Measurements from ENCODE around the gene ATG7. TPM values are rescaled to one million over a fixed set of nuclear protein-coding genes. Genes with fewer than 3 reads are reported as not detected.
"Not testable (repeated sequence)": the region's sequence is repeated elsewhere in the genome, so short reads cannot be mapped to it uniquely, and the experiment has no call there.

Gene ATG7
- total RNA-seq, 1 donor from 2014 or later: 17.5 TPM

DNA sequence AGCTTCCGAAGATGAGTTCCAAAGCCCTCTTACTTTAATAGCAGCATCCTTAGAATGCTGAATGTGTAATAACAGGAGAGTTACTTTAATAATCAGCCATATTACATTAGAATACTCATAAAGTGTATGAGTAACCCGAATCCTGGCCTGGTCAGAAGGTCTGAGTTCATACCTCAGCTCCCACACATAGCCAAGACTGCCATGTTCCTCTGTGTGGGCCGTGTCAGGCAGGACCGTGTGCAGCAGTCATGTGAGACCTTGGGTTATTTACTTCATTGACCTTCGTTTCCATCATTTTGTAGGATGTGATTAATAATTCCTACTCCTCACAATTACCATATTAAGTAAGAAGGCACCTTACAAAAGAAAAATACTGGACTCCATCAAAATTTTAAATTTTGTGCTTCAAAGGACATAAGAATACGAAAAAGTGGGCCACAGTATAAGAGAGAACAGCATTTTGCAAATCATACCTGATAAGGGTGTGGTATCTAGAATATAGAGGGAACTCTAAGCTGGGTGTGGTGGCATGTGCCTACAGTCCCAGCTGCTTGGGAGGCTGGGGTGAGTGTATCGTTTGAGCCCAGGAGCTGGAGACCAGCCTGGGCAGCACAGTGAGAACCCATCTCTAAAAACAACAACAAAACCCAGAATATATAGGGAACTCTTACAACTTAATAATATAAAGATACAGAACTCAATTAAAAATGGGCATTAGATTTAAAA lies 163.4 kb downstream of the ATG7 start:
- DNase-seq (ENCODE audit: missing footprints): no peak
- ATAC-seq: no peak
- intact Hi-C loops (cut with DNase I): no loop called here

DNA sequence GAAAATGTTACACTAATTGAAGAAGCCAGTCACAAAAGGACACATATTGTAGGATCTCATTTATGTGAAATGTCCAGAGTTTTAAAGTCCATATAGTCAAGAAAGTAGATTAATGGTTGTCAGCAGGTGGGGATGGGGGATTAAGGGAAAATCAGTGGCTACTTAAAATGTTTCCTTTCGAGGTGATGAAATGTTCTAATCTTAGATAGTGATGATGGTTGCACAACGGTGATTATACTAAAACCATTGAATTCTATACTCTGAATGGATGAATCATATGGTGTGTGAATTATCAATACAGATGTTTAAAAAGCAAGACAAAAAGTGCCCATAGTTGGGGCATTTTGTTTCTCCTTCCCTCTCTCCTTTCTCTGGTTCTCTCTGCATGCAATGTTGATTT lies 164.6 kb downstream of the ATG7 start:
- DNase-seq (ENCODE audit: missing footprints): no peak
- intact Hi-C loops (cut with DNase I): no loop called here
- ATAC-seq: no peak

DNA sequence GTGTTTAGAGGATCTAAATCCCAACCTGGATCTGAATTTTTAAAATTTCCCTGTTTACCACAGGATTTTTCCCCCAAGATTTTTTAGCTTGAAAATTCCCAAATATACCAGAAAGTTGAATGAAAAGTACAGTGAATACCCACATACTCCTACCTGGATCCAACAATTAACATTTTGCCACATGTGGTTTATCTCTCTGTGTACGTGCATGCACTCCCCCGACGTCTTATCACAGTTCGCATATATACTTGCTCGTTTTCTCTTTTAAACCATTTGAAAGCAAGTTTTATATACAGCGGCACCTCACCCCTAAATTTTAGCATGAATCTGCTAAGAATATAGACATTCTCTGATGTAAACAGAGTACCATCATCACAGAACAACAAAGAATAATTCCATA lies 165.3 kb downstream of the ATG7 start:
- ATAC-seq (no peak), DNase-seq (ENCODE audit: missing footprints) (no peak)
- intact Hi-C loops (cut with DNase I): no loop called here

DNA sequence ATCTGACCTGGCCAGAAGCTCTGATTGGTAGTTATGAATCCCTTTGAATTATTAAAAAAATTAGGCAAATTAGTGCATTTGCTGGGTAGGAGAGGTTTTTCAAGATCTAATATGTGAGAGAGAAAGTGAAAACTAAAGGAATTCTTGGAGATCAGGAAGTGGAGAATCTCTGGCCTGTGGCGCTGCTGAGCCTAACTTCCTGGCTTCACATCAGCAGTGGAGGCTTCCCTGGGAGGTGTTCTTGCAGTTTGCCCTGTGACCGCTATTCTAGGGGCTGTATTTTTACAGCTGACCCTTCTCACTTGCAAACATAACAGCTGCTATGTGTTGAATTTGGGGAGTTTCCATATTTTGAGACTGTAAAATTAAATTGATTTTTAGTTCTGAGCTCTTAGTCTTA lies 166.4 kb downstream of the ATG7 start:
- no peak for DNase-seq (ENCODE audit: missing footprints)
- no peak for ATAC-seq
- intact Hi-C loops (cut with DNase I): no loop called here

DNA sequence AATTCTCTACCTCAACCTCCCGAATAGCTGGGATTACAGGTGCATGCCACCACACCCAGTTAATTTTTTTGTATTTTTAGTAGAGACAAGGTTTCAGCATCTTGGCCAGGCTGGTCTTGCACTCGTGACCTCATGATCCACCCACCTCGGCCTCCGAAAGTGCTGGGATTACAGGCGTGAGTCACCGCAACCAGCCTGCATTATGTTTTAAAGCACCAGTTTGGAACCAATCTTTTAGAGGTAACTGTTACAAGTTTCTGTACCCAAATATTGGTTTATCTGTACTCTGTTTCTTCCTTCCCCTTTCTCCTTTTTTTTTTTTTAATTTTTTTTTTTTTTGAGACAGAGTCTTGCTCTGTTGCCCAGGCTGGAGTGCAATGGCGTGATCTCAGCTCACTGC lies 169.1 kb downstream of the ATG7 start:
- ATAC-seq; intact Hi-C loops (cut with DNase I); DNase-seq (ENCODE audit: missing footprints): not testable (repeated sequence)

DNA sequence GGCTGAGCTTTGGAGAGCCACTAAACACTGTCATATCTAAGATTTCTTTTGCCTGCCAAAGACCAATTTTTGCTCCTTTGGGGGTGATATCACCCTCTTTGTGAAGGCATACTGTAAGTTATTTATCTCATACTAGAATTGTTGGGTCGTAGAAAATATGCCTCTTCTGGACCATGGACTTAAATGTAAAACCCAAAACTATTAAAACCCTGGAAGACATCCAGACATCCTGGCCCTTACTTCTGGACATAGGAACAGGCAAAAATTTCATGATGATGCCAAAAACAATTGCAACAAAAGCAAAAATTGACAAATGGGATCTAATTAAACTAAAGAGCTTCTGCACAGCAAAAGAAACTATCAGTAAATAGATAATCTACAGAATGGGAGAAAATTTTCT lies 172.2 kb downstream of the ATG7 start:
- ATAC-seq (no peak), DNase-seq (ENCODE audit: missing footprints) (no peak)
- intact Hi-C loops (cut with DNase I): no loop called here

DNA sequence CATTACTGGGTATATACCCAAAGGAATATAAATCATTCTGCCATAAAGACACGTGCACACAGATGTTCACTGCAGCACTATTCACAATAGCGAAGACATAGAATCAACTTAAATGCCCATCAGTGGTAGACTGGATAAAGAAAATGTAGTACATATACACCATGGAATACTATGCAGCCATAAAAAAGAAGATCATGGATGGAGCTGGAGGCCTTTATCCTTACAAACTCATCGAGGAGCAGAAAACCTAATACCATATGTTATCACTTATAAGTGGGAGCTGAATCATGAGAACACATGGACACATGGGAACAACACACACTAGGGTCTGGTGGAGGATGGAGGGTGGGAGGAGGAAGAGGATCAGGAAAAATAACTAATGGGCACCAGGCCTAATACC lies 173.0 kb downstream of the ATG7 start:
- ATAC-seq; DNase-seq (ENCODE audit: missing footprints); intact Hi-C loops (cut with DNase I): not testable (repeated sequence)

DNA sequence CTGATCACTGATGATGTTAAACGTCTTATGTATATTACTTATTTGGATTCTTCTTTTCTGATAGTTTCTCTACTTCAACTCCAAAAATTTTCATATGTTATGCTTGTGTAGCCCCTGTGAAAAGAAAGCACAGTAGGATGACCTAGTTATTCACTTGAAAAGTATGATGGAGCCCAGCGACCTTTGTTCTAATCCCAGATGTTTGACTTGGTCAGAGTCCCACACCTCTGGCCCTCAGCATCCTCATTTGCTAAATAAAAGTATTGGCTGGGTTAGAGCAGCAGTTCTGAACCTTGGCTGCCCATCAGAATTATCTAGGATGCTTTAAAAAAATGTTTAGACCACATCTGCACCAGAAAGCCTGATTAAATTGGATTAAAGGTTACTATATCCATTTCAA lies 173.7 kb downstream of the ATG7 start:
- no peak for DNase-seq (ENCODE audit: missing footprints)
- peak; percentile 60 for ATAC-seq
- intact Hi-C loops (cut with DNase I): no loop called here

DNA sequence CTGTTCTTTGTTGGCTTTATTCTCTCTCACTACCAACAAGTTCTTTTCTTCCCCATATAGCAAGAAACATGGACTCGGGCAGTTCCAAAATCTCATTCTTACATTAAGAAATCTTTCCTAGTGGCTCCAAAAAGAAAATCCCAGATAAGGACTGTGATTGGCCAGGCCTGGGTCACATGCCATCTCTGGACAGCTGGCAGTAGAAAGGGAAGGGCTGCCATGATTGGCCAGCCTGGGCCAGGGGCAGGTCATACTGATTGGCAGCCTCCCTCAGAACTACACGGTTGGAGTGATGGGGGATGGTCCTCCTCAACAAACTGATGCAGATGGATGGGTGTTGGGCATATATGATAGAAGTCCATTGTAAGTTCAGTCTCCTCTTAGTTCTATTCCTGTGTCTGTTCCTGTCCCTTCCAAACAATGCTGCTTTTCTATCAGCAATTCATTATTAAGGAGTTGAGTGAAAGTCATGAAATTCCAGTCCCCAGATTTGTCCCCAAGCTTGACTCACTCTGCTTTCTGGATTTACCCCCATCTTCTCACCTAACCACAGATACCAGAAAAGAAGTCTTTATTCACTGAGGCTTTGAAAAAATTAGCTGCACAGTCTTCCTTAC lies 175.5 kb downstream of the ATG7 start:
- no peak for ATAC-seq
- intact Hi-C loops (cut with DNase I): no loop called here

DNA sequence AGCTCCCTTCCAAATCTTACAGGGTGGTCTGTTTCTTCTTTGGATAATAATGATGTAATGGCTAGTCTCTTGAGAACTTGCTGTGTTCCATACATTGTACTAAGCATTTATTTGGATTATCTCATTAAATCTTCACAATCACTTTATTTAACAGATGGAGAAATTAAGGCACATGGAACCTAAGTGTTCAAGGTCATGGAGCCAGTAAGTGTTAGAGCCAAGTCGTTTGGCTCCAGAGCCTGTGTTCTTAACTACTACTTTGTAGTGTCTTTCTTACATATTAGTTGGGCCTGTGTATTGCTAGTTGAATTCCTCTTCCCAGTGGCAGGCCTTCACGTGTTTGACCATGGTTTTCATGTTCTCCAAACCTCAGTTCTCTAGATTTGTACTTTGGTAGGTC lies 177.8 kb downstream of the ATG7 start:
- intact Hi-C loops (cut with DNase I): no loop called here

More for the DNA sequence above, 175.5 kb downstream of the ATG7 start:
- DNase-seq (ENCODE audit: missing footprints): no peak

DNA sequence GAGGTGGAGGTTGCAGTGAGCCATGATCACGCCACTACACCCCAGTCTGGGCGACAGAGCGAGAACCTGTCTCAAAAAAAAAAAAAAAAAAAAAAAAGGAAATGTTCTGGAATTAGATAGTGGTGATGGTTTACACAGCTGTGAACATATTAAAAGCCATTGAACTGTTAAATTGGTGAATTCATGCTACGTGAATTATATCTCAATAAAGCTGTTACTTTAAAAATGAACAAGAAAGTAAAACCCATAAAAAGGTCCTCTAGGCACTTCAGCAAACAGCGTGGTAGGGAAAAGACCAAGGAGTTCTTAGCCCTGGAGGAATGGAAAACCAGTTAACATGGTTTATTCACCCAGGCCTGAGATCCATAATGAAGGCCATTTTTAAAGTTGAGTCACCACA lies 180.1 kb downstream of the ATG7 start:
- intact Hi-C loops (cut with DNase I): no loop called here
- no peak for ATAC-seq

More for the DNA sequence above, 177.8 kb downstream of the ATG7 start:
- ATAC-seq: no peak
- DNase-seq (ENCODE audit: missing footprints): no peak

DNA sequence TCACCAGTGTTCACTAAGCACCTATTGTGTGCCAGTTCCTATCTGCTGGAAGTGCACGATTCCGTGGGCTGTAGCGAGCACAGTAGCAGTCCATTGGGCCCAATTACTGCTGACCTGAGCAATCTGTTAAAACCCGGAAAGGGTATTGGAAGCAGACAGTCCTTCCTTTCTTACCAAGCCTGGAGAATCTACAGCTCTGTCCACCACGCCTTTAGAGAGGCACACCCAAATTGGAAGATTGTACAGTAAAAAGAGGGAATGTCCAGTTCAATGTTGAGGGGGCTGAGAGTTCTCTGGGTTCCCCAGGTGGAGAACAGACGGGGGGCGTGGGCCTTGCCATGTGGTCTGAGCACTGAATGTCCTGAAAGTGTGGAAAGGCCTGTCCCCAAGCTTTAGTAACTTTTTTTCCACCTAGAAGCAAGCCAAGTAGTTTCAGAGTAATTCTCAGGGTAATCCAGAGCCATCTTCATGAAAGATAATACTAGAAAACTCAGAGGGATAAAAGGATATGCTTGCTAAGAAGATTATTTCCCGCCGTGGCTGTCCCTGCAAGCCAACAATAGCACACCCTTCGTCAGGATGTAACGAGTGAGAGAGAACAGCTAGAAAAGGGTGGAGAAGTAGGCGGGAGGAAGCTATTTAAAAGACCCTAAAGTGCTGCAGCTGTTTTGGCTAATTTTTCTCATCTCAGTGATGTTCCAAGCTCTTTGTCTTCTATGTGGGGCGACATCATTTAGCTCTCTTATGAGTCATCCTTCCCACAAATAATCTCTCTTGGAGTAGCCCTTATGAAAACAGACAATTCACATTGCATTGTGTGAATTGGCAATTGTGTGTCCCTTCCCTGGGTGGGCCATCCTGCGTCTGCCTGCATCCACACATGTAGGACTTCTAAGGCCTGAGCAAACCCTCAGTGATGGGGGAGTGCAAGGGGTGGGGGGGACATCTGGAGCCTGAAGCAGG lies 181.0 kb downstream of the ATG7 start:
- ATAC-seq: peak; percentile 56
- DNase-seq (ENCODE audit: missing footprints): no peak
- intact Hi-C loops (cut with DNase I): no loop called here

More for the DNA sequence above, 180.1 kb downstream of the ATG7 start:
- no peak for DNase-seq (ENCODE audit: missing footprints)

DNA sequence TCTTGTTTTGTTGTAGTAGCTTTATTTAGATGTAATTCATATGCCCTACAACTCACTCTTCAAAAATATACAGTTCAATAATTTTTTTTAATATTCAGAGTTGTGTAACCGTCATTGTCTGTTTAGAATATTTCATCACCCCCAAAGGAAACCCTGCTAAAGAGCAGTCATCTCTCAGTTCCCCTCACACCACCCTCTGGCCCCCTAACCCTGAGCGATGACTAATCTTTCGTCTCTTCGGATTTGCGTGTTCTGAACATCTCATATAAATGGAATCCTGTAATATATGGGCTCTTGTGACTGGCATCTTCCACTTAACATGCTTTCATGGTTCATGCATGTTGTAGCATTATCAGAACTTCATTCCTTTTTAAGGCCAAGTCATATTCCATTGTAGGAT lies 183.8 kb downstream of the ATG7 start:
- intact Hi-C loops (cut with DNase I): no loop called here
- DNase-seq (ENCODE audit: missing footprints): no peak
- no peak for ATAC-seq

DNA sequence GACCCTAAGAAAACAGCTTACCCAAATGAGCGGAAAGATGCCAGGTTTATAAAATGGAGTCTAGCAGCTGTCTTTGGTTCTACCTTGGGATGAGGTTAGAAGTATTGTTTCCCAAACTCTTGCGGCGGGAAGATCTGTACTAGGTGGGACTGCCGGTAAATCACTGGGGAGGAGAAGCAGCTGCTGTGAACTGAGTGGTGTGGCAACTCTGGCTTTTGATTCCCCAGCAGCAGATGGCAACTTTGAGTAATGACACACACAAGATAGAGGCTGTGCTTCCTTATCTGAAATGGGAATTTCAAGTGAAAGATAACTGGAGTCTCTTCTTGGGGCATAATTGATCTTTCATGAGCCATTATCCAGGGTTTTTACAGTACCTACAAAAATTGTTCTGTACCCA lies 184.9 kb downstream of the ATG7 start:
- intact Hi-C loops (cut with DNase I): no loop called here
- no peak for ATAC-seq
- no peak for DNase-seq (ENCODE audit: missing footprints)

DNA sequence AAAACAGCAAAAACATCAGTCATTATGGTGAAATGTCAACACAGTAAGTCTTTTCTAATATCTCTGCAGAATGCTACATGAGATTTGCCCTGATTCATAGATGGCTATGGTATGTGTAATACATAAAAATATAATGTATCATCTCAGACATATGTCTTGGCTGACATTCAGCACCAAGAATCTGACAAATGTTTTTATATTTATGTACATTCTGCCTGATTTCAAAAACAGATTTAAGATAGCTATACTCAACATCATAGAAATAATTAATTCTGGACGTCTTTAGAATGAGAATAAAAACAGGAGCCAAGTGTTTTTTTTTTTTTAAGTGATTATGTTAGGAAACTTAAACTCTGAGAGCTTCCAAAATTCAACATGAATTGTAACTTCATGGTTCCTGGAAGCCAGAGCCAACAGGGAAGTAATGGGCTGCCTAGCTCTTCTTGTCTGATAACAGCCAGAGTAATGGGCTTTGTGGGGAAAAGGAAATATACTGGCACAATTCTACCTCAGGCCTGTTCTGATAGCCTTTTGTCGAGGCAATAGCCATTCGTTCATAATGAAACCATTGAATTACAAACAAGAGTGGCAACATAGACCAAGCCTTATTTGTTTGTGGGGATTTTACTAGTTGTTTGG lies 187.1 kb downstream of the ATG7 start:
- no peak for ATAC-seq
- DNase-seq (ENCODE audit: missing footprints): no peak
- intact Hi-C loops (cut with DNase I): no loop called here

DNA sequence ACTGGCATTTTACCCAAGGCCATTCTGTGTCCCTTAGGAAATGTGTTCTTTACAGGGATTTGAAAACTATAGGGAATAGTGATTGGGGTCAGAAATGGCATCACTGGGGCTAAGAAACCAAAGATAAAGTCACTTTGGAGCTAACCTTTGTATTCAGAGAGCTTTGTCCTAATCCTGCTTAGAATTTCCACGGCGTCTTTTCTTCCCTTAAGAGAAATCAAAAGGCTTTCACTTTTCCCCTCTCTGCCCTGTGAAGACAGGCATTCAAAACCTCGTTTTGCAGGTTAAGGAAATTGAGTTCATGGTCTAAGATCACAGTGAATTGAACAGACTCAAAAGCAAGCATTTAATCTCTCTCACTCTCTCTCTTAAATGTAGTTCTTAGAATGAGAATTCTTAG lies 189.0 kb downstream of the ATG7 start:
- intact Hi-C loops (cut with DNase I): no loop called here
- no peak for ATAC-seq
- no peak for DNase-seq (ENCODE audit: missing footprints)

DNA sequence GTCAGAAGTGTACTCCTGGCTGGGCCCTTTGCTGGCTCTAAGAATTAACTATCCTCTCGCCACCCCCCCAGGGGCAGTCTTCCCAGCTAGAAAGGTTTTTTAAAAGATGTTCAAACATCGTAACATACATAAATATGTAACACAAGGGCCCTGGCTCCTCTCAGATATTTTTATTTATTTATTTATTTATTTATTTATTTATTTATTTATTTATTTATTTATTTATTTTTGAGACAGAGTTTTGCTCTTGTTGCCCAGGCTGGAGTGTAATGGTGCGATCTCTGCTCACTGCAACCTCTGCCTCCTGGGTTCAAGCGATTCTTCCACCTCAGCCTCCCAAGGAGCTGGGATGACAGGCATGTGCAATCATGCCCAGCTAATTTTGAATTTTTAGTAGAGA lies 190.5 kb downstream of the ATG7 start:
- ATAC-seq; DNase-seq (ENCODE audit: missing footprints); intact Hi-C loops (cut with DNase I): not testable (repeated sequence)

DNA sequence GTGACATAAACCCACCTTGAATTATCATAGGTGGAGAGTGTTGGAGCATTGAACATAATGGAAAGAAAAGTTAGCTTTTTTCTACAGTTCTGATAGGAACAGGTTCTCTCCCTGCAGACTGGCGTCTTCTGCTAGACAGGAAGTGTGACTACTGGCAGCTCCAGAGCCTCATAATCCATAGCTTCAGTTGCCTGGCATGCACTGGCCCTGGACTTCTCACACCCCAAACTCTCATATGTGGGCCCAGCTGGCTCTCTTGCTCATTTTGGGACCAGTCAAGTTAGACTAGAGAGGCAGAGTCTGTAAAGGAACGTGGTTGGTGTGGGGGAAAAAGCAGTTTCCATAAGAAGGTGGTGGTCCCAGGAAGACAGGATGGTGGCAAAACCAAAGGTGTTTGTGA lies 191.4 kb downstream of the ATG7 start:
- intact Hi-C loops (cut with DNase I): no loop called here
- no peak for ATAC-seq
- no peak for DNase-seq (ENCODE audit: missing footprints)

DNA sequence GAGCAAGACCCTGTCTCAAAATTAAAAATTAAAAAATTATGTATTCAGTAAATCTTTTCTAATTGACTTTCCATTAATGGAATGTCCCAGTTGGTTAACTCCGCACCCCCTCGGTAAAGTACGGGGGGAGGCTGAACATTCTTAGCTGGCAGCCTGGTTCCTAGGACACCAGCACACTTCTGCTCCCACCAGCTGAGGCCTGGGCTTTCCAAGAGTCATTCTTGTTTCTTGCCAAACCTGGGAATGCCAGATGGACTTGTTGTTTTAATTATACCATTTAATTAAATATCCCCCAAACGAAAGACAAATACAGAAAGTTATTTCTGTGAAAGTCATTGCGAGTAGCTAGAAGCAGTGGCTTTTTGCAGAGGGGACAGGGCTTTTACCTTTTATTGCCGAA lies 192.2 kb downstream of the ATG7 start:
- no peak for ATAC-seq
- intact Hi-C loops (cut with DNase I): no loop called here
- DNase-seq (ENCODE audit: missing footprints): no peak
